Measurements from ENCODE around the gene RAET1E. TPM values are rescaled to one million over a fixed set of nuclear protein-coding genes. Genes with fewer than 3 reads are reported as not detected.

The RAET1E gene
- total RNA-seq, 1 experiment from 2014 or later = not detected

DNA sequence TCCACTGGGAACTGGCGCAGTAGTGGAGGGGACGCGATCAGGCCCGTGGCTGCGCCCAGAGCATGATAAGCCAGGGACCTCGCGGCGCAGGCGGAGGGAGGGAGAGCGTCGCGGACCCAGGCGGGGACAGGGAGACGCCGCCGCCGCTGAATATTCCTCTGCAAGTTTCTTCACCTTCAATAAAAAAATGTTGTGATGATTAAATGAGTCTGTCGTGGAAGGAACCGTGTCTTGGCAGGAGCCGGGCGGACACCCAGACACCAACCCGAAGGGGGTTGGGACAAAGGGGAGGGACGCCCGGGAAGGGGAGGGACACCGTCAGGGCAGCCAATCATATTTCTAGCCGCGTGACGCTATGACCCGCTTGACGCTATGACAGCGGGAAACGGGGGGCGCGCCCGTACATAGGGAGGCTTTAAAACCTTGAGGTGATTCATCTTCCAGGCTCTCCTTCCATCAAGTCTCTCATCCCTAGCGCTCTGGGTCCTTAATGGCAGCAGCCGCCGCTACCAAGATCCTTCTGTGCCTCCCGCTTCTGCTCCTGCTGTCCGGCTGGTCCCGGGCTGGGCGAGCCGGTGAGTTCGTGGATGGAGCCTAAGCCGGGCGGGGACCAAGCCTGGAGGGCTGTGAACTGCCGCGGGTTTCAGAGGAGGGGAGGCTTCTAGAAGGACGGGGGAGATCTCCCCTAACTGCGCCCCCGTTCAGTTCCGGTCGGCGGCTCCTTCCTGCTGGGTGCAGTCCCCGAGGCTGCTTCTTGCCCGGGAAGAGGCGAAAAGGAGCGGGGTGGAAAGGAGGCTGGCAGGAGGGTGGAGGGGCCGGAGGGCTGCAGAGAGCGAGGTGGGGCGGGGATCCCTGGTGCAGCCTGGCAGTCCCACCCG lies 43.9 kb upstream of the RAET1E start, which contains the start of gene ULBP2:
Gene ULBP2 (plus strand): TSS at position 432 of the 878 bp plus-strand sequence. CDS start 59 bp downstream, at position 491.
- intact Hi-C loops (cut with micrococcal nuclease; ENCODE audit: unreplicated experiment) = no loop called here
- Mint-ChIP-seq H3K27me3 (ENCODE audit: unreplicated experiment) (peaks cover 35% of the 10 kb centered on the region), H3K27ac (ENCODE audit: unreplicated experiment) (no peak within 1 kb of the TSS), H3K4me3 (ENCODE audit: low read depth, unreplicated experiment) (peak within 1 kb of the TSS; percentile 81), H3K36me3 (ENCODE audit: insufficient read depth, unreplicated experiment) (peaks cover 29% of the 10 kb centered on the region), H3K4me1 (ENCODE audit: low read depth, unreplicated experiment) (peaks cover 10% of the 10 kb centered on the region), H3K9me3 (ENCODE audit: low read depth, unreplicated experiment) (no peaks in the 10 kb centered on the region)
- CTCF ChIA-PET = no interaction called here
- DNase-seq = peak; percentile 75
- BruUV-seq (replicated peaks) = no TSS peak
- TF ChIP-seq, protein P1, sequence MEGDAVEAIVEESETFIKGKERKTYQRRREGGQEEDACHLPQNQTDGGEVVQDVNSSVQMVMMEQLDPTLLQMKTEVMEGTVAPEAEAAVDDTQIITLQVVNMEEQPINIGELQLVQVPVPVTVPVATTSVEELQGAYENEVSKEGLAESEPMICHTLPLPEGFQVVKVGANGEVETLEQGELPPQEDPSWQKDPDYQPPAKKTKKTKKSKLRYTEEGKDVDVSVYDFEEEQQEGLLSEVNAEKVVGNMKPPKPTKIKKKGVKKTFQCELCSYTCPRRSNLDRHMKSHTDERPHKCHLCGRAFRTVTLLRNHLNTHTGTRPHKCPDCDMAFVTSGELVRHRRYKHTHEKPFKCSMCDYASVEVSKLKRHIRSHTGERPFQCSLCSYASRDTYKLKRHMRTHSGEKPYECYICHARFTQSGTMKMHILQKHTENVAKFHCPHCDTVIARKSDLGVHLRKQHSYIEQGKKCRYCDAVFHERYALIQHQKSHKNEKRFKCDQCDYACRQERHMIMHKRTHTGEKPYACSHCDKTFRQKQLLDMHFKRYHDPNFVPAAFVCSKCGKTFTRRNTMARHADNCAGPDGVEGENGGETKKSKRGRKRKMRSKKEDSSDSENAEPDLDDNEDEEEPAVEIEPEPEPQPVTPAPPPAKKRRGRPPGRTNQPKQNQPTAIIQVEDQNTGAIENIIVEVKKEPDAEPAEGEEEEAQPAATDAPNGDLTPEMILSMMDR (IDR thresholded peaks at IDR 0.05; ENCODE audit: unreplicated experiment) = no peak

DNA sequence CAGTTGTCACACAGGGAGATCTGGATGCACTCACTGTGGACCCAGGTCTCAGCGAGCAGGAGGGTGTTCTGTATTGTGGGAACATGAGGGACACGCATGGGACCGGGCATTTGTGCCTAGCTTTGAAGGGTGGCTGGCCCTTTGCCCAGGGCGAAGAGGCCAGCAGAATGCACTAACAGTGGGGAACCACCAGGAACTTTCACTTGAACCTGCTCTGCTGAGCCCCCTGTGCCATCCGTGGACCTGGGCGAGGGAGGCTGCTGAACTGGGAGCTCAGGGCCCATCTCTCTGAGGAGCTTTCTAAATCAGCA lies 42.7 kb upstream of the RAET1E start:
- TF ChIP-seq, protein P1 (IDR thresholded peaks at IDR 0.05; ENCODE audit: unreplicated experiment) = no peak
- H3K36me3 Mint-ChIP-seq (ENCODE audit: insufficient read depth, unreplicated experiment) = peaks cover 29% of the 10 kb centered on the region
- H3K4me3 Mint-ChIP-seq (ENCODE audit: low read depth, unreplicated experiment) = no peak overlapping the region
- no peaks in the 10 kb centered on the region for H3K9me3 Mint-ChIP-seq (ENCODE audit: low read depth, unreplicated experiment)
- BruUV-seq (replicated peaks) = no TSS peak
- no peak for DNase-seq
- H3K4me1 Mint-ChIP-seq (ENCODE audit: low read depth, unreplicated experiment) = peaks cover 10% of the 10 kb centered on the region
- intact Hi-C loops (cut with micrococcal nuclease; ENCODE audit: unreplicated experiment) = no loop called here
- CTCF ChIA-PET = no interaction called here
- no peak overlapping the region for H3K27ac Mint-ChIP-seq (ENCODE audit: unreplicated experiment)
- H3K27me3 Mint-ChIP-seq (ENCODE audit: unreplicated experiment) = peaks cover 47% of the 10 kb centered on the region

DNA sequence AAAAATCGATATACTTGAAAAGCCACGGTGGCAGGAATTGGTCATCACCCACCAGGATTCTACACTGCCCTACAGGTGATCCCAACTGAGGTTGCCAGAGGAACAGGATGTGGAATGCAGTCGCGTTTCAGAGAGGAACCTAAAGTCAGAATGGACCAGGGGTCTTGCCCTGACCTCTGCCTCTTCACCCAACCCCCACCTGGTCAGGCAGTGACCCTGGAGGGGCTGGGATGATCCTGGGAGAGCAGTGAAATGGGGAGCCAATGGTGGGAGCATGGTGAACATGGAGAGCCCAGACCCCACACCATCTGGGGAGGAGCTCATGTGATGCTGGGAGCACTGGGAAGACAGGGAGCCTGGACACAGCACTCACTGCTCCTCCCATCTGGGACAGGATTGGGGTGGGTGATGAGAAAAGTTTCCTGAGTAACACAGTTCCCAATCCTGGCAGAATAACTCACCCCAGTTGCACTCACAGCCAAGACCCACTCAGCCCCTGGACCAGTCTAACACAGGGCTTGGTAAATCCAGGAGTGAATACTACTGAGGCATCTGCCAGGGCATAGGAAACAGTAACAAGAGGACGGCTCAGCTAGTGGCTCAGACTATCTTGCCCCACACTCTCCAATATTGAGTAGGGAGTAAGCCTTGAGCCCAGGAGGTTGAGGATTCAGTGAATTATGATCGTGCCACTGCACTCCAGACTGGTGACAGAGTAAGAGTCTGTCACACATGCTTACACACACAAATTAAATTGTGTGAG lies 42.2 kb upstream of the RAET1E start:
- CTCF ChIA-PET = no interaction called here
- intact Hi-C loops (cut with micrococcal nuclease; ENCODE audit: unreplicated experiment) = loop anchor here (10.0 kb wide), 1 partner anchor 455 kb away; no protein-coding TSS in a partner anchor
- no peak overlapping the region for H3K27ac Mint-ChIP-seq (ENCODE audit: unreplicated experiment)
- TF ChIP-seq, protein P1 (IDR thresholded peaks at IDR 0.05; ENCODE audit: unreplicated experiment) = no peak
- H3K4me1 Mint-ChIP-seq (ENCODE audit: low read depth, unreplicated experiment) = peaks cover 10% of the 10 kb centered on the region
- no peak overlapping the region for H3K4me3 Mint-ChIP-seq (ENCODE audit: low read depth, unreplicated experiment)
- DNase-seq = no peak
- H3K27me3 Mint-ChIP-seq (ENCODE audit: unreplicated experiment) = peaks cover 53% of the 10 kb centered on the region
- H3K9me3 Mint-ChIP-seq (ENCODE audit: low read depth, unreplicated experiment) = no peaks in the 10 kb centered on the region
- BruUV-seq (replicated peaks) = no TSS peak
- peaks cover 33% of the 10 kb centered on the region for H3K36me3 Mint-ChIP-seq (ENCODE audit: insufficient read depth, unreplicated experiment)

DNA sequence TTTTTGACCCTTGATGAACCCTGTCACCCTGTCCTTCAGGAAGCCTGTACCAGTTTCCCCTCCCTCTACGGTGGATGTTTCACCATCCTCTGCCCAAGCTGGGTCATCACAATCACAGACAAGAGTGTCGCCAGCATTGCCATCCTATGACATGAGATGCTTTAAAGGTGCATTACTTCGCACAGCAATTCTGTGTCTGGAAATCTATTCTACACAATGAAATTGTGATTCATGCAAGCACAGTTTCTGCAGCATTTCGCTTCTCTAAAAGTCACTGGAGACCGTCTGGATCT lies 41.4 kb upstream of the RAET1E start:
- no peaks in the 10 kb centered on the region for H3K9me3 Mint-ChIP-seq (ENCODE audit: low read depth, unreplicated experiment)
- intact Hi-C loops (cut with micrococcal nuclease; ENCODE audit: unreplicated experiment) = loop anchor here (10.0 kb wide), 1 partner anchor 455 kb away; no protein-coding TSS in a partner anchor
- H3K36me3 Mint-ChIP-seq (ENCODE audit: insufficient read depth, unreplicated experiment) = peaks cover 35% of the 10 kb centered on the region
- H3K4me3 Mint-ChIP-seq (ENCODE audit: low read depth, unreplicated experiment) = peak overlapping the region; percentile 66
- CTCF ChIA-PET = no interaction called here
- TF ChIP-seq, protein P1 (IDR thresholded peaks at IDR 0.05; ENCODE audit: unreplicated experiment) = no peak
- no peak for DNase-seq
- H3K27ac Mint-ChIP-seq (ENCODE audit: unreplicated experiment) = peak overlapping the region; percentile 56
- BruUV-seq (replicated peaks) = no TSS peak
- peaks cover 61% of the 10 kb centered on the region for H3K27me3 Mint-ChIP-seq (ENCODE audit: unreplicated experiment)
- peaks cover 10% of the 10 kb centered on the region for H3K4me1 Mint-ChIP-seq (ENCODE audit: low read depth, unreplicated experiment)

All from Calu3 (cell line).